ENCODE results near the gene CYP19A1. TPM values are rescaled to one million over a fixed set of nuclear protein-coding genes. Genes with fewer than 3 reads are reported as not detected.

CYP19A1 gene
- total RNA-seq, 1 experiment from 2014 or later, result 2.4 TPM

DNA sequence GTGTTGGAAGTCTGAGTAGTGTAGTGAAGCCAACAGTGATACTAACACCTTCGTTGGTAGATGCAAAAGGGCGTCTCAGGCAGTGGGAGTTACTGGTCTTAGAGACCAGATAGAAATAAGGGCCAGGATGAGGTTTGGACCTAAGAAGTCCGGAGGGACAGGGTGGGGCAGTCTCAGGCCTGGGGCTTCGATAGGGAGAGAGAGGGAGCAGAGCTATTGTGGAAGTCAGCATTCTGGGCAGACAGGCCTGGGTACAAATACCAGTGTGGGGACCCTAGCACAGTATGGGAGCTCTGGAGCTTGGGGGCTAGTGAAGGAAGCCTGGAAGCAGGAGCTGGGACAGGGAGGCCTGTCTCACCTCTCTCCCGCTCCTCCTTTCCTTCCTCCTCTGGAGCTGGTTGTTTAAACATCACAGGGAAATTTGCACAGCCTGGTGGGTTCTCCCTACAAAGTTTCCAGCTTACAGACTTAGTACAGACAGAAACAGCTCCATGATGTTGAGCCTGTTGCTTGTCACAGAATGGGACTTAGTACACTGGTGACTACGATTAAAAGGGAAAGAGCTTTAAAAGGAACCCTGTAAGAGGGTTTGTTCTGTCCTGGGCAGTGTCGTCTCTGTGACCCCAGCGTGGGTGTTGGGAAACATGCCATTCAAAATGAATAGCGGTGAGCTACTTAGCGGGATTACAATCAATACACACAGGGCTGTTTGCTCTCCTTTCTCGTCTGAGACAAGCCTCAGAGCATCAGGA is 167.3 kb downstream of the CYP19A1 start:
- H3K27me3 ChIP-seq (ENCODE audit: low read length), result no peaks in the 10 kb centered on the region
- H3K4me1 ChIP-seq (ENCODE audit: low read length), result no peaks in the 10 kb centered on the region
- H2AFZ ChIP-seq (ENCODE audit: low read length), result no peak overlapping the region
- H3K9me3 ChIP-seq (ENCODE audit: low read length), result no peaks in the 10 kb centered on the region
- H4K20me1 ChIP-seq (ENCODE audit: insufficient read depth, low read depth, low read length), result no peaks in the 10 kb centered on the region
- H3K9me2 ChIP-seq (replicated peaks; ENCODE audit: insufficient read depth, low read length), result no peaks in the 10 kb centered on the region
- H3K4me2 ChIP-seq (ENCODE audit: low read depth, low read length, poor library complexity, severe bottlenecking), result no peak overlapping the region
- no peak overlapping the region for H3K9ac ChIP-seq (ENCODE audit: low read length)
- H3K79me2 ChIP-seq (ENCODE audit: low read length), result no peaks in the 10 kb centered on the region
- H3K36me3 ChIP-seq (ENCODE audit: insufficient read depth, low read length), result no peaks in the 10 kb centered on the region
- H3K4me3 ChIP-seq (ENCODE audit: low read length), result no peak overlapping the region
- no peak overlapping the region for H3K27ac ChIP-seq (ENCODE audit: low read length)
- DNase-seq, result no peak

- H3K4me2 ChIP-seq (ENCODE audit: low read depth, low read length, poor library complexity, severe bottlenecking), result no peak overlapping the region
- no peak overlapping the region for H3K9ac ChIP-seq (ENCODE audit: low read length)
- no peak overlapping the region for H3K4me3 ChIP-seq (ENCODE audit: low read length)
- no peaks in the 10 kb centered on the region for H3K79me2 ChIP-seq (ENCODE audit: low read length)
- H3K36me3 ChIP-seq (ENCODE audit: insufficient read depth, low read length), result no peaks in the 10 kb centered on the region
- H3K27ac ChIP-seq (ENCODE audit: low read length), result no peak overlapping the region
- H2AFZ ChIP-seq (ENCODE audit: low read length), result no peak overlapping the region
- no peaks in the 10 kb centered on the region for H3K9me3 ChIP-seq (ENCODE audit: low read length)
- no peaks in the 10 kb centered on the region for H3K4me1 ChIP-seq (ENCODE audit: low read length)
- H3K27me3 ChIP-seq (ENCODE audit: low read length), result no peaks in the 10 kb centered on the region
- H4K20me1 ChIP-seq (ENCODE audit: insufficient read depth, low read depth, low read length), result no peaks in the 10 kb centered on the region
- H3K9me2 ChIP-seq (replicated peaks; ENCODE audit: insufficient read depth, low read length), result no peaks in the 10 kb centered on the region
- DNase-seq, result no peak
These were observed 169.7 kb downstream of the CYP19A1 start for GRCh38 chr15:51168700-51169099.

- no peak overlapping the region for H3K4me2 ChIP-seq (ENCODE audit: low read depth, low read length, poor library complexity, severe bottlenecking)
- H3K36me3 ChIP-seq (ENCODE audit: insufficient read depth, low read length), result no peaks in the 10 kb centered on the region
- no peaks in the 10 kb centered on the region for H4K20me1 ChIP-seq (ENCODE audit: insufficient read depth, low read depth, low read length)
- peaks cover 6% of the 10 kb centered on the region; the same call in 1 of the 2 replicates for H3K4me1 ChIP-seq (ENCODE audit: low read length)
- H3K27me3 ChIP-seq (ENCODE audit: low read length), result no peaks in the 10 kb centered on the region
- no peak overlapping the region for H3K4me3 ChIP-seq (ENCODE audit: low read length)
- no peaks in the 10 kb centered on the region for H3K9me3 ChIP-seq (ENCODE audit: low read length)
- H3K27ac ChIP-seq (ENCODE audit: low read length), result no peak overlapping the region
- H3K9me2 ChIP-seq (replicated peaks; ENCODE audit: insufficient read depth, low read length), result no peaks in the 10 kb centered on the region
- no peaks in the 10 kb centered on the region for H3K79me2 ChIP-seq (ENCODE audit: low read length)
- H2AFZ ChIP-seq (ENCODE audit: low read length), result no peak overlapping the region
- no peak overlapping the region for H3K9ac ChIP-seq (ENCODE audit: low read length)
- DNase-seq, result no peak
These were observed 174.6 kb downstream of the CYP19A1 start for GRCh38 chr15:51163843-51164242.

DNA sequence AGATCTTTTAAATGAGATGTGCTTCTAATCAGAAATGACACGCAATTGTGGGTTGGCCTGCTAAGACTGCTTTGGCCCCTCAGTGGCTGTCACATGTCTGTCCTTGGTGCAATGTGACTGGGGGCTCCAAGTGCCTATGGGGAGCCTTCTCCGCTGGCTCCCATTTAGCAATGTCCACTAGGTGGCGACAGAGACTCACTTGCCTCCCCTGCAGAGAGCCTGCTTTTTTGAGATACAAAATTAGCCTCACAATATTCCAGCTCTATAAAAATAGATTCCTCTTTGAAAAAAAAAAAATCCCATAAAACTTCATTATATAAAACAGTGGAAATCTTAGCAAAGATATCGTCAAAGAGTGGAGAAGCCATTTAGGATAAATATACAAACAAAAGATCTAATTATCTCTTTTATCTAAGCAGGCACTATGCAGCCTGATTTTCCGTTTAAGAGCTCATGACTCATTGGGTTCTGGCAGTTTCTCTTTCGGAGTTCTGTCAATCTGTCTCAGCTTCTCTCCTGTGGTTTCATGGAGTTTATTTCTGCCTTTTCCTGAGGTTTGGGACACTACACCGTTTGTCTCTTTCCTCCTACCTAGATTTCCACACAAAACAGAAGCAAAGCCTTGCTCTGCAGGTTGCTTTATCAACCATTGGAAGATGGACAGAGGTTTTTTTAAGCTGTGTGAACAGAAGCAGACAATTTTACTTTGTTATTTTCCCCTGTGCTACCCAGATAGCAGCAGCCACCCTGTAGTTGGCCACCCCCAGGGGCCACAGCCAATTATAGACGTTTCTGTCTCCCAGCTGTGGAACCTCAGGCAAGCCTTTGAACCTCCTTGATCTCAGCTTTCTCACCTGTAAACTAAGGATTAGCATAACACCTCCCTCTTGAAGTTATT is 175.3 kb downstream of the CYP19A1 start:
- Histone ChIP-seq H3K36me3 (ENCODE audit: insufficient read depth, low read length) (no peaks in the 10 kb centered on the region), H3K4me3 (ENCODE audit: low read length) (no peak overlapping the region), H3K27me3 (ENCODE audit: low read length) (no peaks in the 10 kb centered on the region), H4K20me1 (ENCODE audit: insufficient read depth, low read depth, low read length) (no peaks in the 10 kb centered on the region), H3K4me1 (ENCODE audit: low read length) (peaks cover 6% of the 10 kb centered on the region; the same call in 1 of the 2 replicates), H3K9me2 (replicated peaks; ENCODE audit: insufficient read depth, low read length) (no peaks in the 10 kb centered on the region), H2AFZ (ENCODE audit: low read length) (no peak overlapping the region), H3K4me2 (ENCODE audit: low read depth, low read length, poor library complexity, severe bottlenecking) (no peak overlapping the region), H3K79me2 (ENCODE audit: low read length) (no peaks in the 10 kb centered on the region), H3K9me3 (ENCODE audit: low read length) (no peaks in the 10 kb centered on the region), H3K9ac (ENCODE audit: low read length) (no peak overlapping the region), H3K27ac (ENCODE audit: low read length) (no peak overlapping the region)
- peak; percentile 87 for DNase-seq

DNA sequence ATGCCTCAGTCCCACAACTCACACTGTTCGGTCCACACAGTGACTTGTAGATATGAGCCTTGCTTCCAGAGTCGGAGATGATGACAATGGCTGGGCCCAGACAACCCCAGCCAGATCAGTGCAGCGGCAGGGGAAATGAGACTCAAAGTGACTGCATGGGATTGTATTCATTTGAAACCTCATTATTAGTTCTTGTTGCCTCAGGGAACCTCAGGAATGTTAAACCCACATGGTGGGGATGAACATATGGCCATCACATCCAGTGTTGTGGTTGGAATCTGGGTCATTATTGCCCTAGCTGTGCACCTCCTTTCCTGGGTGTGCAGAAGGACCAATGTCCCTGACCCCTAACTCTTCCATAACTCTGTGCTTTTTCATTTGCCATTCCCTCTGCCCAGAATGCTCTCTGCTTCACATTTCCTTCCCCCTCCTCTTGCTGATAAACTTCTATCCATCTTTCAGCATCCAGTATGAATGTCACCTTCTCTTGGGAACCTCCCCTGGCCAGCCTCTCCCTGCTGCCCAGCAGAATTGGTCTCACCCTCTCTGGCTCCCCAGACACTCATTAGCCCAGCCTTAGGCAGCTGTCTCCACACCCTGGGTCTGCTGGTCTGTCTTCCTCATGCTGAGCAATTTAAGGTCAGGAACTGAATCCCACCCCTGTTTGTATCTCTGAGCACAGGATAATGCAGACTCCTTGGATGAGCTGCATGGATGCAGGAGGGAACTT is 176.7 kb downstream of the CYP19A1 start:
- Histone ChIP-seq H3K4me2 (ENCODE audit: low read depth, low read length, poor library complexity, severe bottlenecking) (no peak overlapping the region), H2AFZ (ENCODE audit: low read length) (no peak overlapping the region), H3K27ac (ENCODE audit: low read length) (no peak overlapping the region), H3K4me1 (ENCODE audit: low read length) (peaks cover 11% of the 10 kb centered on the region), H3K9me3 (ENCODE audit: low read length) (no peaks in the 10 kb centered on the region), H3K9me2 (replicated peaks; ENCODE audit: insufficient read depth, low read length) (no peaks in the 10 kb centered on the region), H4K20me1 (ENCODE audit: insufficient read depth, low read depth, low read length) (no peaks in the 10 kb centered on the region), H3K36me3 (ENCODE audit: insufficient read depth, low read length) (no peaks in the 10 kb centered on the region), H3K9ac (ENCODE audit: low read length) (no peak overlapping the region), H3K27me3 (ENCODE audit: low read length) (no peaks in the 10 kb centered on the region), H3K4me3 (ENCODE audit: low read length) (no peak overlapping the region), H3K79me2 (ENCODE audit: low read length) (no peaks in the 10 kb centered on the region)
- DNase-seq, result peak; percentile 37

GRCh38 chr15:51160484-51160883 is 177.9 kb downstream of the CYP19A1 start:
- Histone ChIP-seq H3K27ac (ENCODE audit: low read length) (no peak overlapping the region), H4K20me1 (ENCODE audit: insufficient read depth, low read depth, low read length) (no peaks in the 10 kb centered on the region), H3K79me2 (ENCODE audit: low read length) (no peaks in the 10 kb centered on the region), H3K4me2 (ENCODE audit: low read depth, low read length, poor library complexity, severe bottlenecking) (no peak overlapping the region), H2AFZ (ENCODE audit: low read length) (no peak overlapping the region), H3K9ac (ENCODE audit: low read length) (no peak overlapping the region), H3K4me1 (ENCODE audit: low read length) (peaks cover 11% of the 10 kb centered on the region), H3K27me3 (ENCODE audit: low read length) (no peaks in the 10 kb centered on the region), H3K36me3 (ENCODE audit: insufficient read depth, low read length) (no peaks in the 10 kb centered on the region), H3K4me3 (ENCODE audit: low read length) (no peak overlapping the region), H3K9me3 (ENCODE audit: low read length) (no peaks in the 10 kb centered on the region), H3K9me2 (replicated peaks; ENCODE audit: insufficient read depth, low read length) (no peaks in the 10 kb centered on the region)
- no peak for DNase-seq
